Sciatic nerve (tissue), 2 donors: ENCODE measurements around the gene NTRK3. TPM values are rescaled to one million over a fixed set of nuclear protein-coding genes. Genes with fewer than 3 reads are reported as not detected.
A peak's percentile ranks its signal among the peaks of the same experiment; 100 is the strongest.
"Not testable (repeated sequence)": the region's sequence is repeated elsewhere in the genome, so short reads cannot be mapped to it uniquely, and the experiment has no call there.

Source experiments
- ATAC-seq: fragments of 200-7000 bp; cut with Tn5 transposase; one replicate; pipeline ENCODE4 v1.9.1; 2020; ENCODE audit warnings: mild to moderate bottlenecking, moderate library complexity
- DNase-seq: peaks from one replicate; pipeline ENCODE4 v3.0.0-alpha.2; 2020; ENCODE audit warnings: low spot score
- intact Hi-C: fragments of 100-400 bp; cut with DNase I; formaldehyde crosslinking; loops from one replicate; pipeline ENCODE4 v1.14.2; 2022
- total RNA-seq: library from RNA; stranded (reverse); fragmentation: NEBNext Ultra II Directional; extraction: Animal tissue kit (Norgen Biotek cat#: 25700); gene quantifications from one replicate; pipeline ENCODE4 v1.2.1, GENCODE V29; 2021
- donor health status: DM: no; HTN: no; CAD: no.
- donor health status: DM: no; HTN: no; CAD: no.

NTRK3 gene
- total RNA-seq, 1 donor from 2014 or later, result 28.4 TPM

DNA sequence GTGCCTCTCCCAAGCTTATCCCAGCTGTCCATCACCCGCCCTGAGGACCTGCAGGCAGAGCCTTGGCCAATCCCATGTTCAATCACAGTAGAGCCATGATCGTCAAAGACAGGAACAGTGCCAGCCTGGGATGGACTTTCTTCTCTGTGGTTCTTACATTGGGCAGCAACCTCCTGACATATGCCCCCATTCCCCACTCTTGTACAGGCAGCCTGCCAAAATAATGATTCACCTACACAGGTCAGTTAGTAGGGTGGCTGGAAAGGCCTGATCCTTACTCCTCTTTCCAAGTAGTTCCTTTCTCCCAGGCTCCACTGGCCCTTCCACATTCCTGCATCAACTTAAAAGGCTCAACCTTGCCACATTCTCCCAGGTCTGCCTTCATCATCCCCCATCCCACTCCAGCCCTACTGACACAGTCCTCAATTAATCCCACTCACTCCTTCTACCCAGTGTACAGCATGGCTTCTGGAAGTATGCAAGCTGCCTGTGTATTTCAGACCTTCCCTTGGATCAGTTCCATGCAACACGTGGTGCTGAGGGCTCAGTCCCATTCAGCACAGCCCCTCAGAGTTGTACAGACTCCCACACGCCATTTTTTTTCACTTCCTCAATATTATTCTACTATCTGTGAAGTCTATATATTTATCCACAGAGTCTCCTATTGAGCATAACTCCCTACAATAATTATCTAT, 189.8 kb downstream of the NTRK3 start:
- intact Hi-C loops, result no loop called here
- DNase-seq, result no peak

DNA sequence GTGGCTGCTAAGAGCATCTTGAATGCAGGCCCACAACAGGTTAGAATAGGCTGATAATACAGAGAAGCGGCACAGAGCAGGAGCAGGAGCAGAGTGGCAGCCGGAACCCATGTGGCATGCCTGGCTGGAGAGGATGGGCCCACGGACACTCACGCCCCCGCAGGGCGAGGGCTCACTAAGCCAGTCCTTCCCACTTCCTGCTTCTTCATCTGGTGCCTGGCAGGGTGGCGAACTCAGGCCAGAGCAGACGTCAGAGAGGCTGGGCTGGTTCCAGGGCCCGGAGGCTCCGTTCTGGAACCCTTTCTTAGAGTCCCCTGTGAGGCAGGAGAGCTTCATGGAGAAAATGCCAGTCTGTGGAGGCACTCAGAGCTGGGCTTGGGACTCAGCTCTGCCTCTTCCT, 195.1 kb downstream of the NTRK3 start:
- intact Hi-C loops, result no loop called here
- ATAC-seq (no peak), DNase-seq (no peak)

More for the DNA sequence above, 189.8 kb downstream of the NTRK3 start:
- ATAC-seq, result no peak

DNA sequence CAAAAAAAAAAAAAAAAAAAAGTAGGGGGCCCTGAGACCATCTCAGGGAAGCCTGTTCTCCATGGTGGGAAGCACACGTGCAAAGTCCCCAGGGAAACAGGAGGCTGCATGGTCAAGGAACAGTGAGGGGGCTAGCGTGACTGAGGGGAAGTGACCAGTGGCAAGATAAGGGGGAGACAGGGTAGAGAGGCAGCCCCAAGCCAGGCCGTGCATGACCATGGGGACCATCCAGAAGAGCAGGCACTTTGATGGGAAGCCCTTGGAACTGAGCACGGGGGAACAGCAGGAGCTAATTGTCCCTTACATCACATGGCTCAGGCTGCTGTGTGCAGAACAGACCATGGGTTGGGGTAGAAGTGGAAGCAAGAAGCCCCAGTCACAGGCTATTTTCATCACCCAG, 196.2 kb downstream of the NTRK3 start:
- intact Hi-C loops, result no loop called here
- no peak for ATAC-seq
- DNase-seq, result no peak

DNA sequence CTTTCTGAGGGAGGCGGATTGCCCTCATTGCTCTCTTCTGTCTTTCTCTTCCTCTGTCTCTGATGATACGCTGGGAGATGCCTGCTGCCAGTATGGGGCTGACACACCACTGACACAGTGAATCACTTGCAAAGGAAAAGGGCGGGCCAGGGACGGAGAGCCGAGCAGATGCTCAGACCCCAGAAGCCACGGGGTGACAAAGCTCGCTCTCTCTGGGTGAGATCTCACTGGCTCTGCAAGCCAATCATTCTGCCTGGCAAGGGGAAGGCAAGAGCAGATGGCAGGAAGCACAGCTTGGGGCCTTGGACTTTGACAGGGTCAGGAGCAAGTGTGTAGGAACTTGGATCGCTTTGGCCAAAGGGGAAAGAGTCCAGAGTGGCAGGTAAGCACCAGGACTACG, 198.7 kb downstream of the NTRK3 start:
- intact Hi-C loops, result no loop called here
- DNase-seq (no peak), ATAC-seq (no peak)

DNA sequence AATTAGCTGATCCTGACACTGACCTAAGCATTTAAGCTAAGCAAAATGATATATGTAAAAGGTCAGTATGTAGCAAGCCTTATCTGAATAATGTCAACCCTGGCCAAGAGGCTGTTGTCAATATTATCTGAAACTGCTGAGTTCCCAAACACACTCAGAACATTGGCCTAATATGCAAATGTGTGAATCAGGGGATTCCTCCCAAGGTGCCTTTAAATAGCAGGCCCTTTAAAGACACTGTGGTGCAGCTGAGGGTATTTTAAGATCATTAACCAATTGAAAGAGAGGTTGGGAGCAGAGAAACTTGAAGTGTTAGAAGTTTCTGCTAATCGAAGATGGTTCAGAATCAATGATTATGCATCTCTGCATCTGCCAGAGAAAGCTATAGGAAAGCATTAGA, 207.0 kb downstream of the NTRK3 start:
- intact Hi-C loops, result no loop called here
- DNase-seq, result no peak
- ATAC-seq, result no peak

DNA sequence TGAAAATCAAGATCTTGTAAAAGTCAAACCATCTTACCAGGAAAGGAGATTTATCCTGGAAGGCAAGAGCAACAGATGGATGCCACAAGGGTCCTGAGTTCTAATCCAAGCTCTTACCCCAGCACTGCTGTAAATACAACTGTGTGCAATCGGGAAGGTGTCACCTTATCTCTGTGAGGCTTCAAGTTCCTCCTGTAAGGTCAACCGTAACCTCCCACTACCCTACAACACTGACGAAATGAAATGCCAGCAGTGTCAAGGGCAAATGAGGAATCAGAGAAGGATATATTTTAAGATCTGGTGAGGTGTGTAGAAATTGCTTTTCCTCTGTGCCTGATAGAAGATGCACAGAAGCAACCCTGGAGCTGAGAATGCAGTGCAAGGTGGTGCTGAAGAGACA, 207.8 kb downstream of the NTRK3 start:
- intact Hi-C loops, result no loop called here
- ATAC-seq (no peak), DNase-seq (no peak)

DNA sequence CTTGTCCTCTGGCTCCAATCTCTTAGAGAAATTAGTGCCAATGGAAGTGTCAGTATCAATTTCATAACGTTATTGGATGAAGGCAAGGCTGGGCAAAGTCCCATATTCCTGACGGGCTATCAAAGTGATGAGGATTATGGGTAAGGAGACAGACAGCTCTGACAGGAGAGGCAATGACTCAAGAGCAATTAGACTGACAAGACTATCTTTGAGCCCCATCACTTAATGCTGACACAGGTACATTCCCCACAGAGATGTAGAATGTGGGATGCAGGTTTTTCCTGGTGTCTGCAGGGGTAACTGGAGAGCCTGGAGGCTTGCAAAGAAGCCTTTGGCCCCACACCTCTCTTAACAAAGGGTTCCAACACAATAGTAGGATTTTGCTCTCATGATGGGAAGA, 208.3 kb downstream of the NTRK3 start:
- DNase-seq (no peak), ATAC-seq (no peak)
- intact Hi-C loops, result no loop called here

DNA sequence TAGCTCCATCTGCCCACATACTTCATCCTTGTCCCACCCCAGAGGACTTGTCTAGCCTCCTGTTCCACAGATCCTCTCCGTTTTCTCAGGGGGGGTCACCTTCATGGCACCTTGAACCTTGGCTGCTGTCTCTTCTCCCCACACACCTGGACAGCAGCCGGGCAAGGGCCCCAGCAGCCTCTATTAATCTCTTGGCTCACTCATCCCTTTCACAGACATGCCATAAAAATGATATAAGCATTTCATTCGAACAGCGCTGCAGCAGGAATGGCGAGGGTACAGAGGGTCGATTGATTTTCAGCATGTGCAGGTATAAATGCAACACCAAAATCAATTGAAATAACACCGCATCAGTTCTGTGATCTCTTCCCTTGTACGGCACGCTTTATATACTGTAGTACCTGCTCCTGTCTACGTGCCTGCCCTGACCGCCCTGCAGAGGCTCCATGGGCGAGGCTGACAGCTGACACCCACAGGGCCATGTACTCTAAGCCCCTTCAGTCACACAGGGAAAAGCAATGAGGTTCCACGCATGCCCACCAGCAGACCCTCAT, 209.9 kb downstream of the NTRK3 start:
- intact Hi-C loops, result no loop called here
- no peak for DNase-seq
- ATAC-seq, result no peak

DNA sequence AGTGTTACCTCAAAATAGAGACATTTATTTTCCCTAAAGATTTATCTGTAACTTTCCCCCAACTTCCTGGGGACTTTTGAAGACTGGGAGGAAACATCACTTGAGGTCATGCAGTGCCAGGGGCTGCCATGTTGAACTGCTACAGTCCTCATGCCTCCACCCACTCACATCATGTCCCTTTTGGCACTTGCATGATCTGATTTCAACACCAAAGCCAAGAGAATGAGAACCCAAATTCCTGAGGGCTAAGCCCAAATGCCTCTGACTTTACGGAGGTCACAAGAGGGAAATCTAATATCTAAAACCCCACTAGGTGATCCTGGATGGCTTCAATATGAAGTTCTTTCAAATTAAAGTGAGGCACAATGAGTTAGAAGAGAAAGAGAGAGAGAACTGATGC, 213.1 kb downstream of the NTRK3 start:
- no peak for ATAC-seq
- intact Hi-C loops, result no loop called here
- DNase-seq, result no peak

DNA sequence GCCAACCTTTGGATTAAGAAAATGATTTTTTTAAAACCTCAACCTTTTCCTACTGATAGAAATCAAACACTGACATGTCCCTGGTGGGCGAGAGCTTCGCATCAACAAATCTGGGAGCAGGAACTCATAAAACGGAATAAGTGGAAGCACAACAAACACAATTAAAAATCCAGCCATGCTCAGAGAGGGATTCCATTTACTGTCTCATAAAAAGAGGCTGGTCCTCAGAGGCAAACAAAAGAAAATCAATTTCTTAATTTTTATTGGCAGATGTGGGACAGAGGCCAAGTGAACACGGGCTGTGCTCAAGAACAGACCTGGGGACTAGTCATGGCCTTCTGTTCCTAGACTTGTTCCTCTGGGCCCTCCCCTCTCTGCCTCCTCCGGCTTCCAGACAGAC, 214.5 kb downstream of the NTRK3 start:
- intact Hi-C loops, result no loop called here
- ATAC-seq, result no peak

DNA sequence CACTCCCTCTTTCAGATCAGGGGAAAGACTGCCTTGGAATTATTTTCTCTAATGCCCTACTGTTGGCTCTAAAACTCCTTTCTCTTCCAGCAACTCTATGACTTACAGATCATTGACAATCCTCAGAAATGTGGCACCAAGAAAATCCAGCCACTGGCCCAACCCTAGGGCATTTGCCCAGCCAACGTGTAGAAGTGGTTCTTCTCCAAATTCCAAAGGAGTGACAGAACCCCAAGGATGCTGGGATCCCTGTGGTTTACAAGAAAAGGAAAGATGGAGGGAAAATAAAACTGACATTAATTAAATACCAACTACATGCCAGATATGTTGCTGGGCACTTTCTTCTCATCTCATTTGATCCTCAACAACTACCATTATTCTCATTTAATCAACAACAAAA, 216.0 kb downstream of the NTRK3 start:
- ATAC-seq (no peak), DNase-seq (no peak)
- intact Hi-C loops, result no loop called here

More for the DNA sequence above, 214.5 kb downstream of the NTRK3 start:
- DNase-seq, result no peak

DNA sequence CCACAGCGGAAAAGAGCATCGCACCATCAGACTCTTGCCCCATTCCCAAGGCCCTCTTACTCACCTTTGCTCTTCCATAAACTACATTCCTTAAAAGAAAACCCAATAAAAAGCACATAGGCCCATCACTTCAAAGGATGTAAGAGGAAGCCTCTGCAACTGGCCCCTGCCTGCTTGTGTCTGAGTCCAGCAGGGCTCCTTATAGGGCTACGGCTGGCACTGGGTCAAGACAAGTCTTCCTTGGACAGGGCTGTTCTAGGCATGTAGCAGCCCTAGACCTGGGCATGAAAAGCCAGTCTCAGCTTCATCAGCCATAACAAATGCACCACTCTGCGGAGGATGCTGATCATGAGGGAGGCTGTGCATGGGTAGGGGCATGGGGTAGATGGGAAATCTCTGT, 218.3 kb downstream of the NTRK3 start:
- DNase-seq, result no peak
- no peak for ATAC-seq
- intact Hi-C loops, result no loop called here

DNA sequence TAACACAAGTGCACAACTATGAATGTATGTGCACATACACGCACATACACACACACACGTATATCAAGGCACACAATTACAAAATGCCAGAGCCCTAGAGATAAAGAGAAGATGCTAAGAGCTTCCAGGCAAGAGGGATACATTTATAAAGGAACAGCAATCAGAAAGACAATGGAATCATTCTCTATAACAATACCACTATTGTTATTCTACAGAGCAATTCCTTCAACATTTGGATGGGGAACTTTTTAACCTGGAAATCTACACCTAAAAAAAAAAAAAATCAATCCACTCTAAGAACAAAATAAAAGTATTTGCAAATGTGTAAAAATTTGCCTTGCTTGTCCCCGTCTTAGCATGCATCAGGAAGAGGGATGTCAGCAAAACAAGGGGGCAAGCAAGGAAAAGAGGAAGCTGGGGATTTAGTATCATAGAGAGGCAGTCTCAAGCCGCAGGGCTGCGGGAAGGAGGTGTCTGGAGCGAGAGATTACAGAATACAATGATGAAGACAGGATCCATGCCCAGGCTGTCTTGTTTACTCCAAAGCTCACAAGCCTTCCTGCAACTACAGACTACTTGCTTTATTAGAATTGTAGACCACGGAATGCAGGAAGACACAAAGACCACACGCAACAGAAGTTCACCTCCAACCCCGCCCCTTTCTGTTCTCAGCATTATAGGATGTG, 220.2 kb downstream of the NTRK3 start:
- DNase-seq (no peak), ATAC-seq (peak; percentile 61)
- intact Hi-C loops, result no loop called here

DNA sequence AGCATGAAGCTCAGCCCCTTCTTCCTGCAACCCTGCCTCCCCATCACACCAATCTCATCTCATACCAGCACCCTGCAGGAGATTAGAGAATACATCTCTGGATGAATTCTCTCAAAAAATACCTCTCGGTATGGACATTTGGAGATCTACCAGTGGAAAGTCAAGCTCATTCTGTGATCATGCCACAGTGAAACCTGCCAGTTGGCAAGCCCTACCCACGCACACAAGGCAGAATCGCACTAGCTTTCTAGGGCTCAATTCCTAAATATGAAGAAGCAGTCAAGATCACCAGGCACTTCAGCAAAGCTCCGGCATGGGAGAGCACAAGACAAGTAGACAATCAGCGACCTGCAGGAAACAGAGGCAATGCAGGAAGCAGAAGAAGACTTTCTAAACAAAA, 221.2 kb downstream of the NTRK3 start:
- ATAC-seq (no peak), DNase-seq (no peak)
- intact Hi-C loops, result no loop called here

DNA sequence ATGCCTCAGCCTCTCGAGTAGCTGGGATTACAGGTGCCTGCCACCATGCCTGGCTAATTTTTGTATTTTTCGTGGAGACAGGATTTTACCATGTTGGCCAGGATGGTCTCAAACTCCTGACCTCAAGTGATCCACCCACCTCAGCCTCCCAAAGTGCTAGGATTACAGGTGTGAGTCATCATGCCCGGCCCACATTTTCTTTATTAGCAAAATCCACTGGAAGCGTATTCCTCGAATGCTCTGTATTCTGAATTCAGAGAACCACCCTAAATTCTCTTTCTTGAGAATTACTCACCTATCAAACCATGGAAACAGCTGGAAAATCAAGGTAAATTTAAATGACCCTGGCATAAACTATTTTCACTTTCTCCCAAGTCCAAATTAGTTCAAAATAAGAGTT, 223.1 kb downstream of the NTRK3 start:
- intact Hi-C loops, ATAC-seq, DNase-seq: not testable (repeated sequence)

DNA sequence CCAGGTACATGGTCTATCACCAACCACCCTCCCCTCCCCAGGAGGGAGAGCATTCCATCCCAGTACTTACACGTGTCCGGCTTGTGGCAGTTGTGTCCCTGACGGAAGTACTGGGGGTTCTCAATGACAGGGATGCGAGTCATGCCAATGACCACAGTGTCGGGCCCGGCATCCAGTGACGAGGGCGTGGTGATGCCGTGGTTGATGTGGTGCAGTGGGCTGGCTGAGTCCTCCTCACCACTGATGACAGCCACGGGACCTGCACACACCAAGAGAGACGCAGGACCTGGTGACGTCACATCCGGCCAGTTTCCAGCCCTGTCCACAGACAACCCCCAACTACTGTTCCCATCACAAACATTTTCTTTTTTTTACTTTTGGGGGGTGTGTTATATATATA, 223.8 kb downstream of the NTRK3 start:
- ATAC-seq (no peak), DNase-seq (no peak)
- intact Hi-C loops, result no loop called here

DNA sequence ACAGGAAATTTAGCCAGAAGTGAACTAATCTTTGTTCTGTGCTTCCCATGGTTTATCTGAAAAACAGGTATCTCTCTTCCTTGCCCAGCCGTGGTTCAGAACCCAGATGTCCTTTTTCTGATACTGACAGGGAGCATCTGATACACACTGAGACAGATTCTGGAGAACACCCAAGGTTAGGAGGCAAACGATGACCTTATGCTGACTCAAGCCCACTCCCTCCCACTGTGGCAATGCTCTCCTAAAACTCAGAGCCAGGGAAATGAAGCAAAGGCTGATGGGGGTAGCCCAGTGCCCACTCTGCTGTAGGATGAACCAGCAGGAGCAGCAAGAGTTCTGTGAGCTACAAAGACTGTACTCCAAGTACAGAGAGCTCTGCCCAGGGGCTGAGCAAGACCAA, 225.1 kb downstream of the NTRK3 start:
- DNase-seq, result no peak
- no peak for ATAC-seq
- intact Hi-C loops, result no loop called here

DNA sequence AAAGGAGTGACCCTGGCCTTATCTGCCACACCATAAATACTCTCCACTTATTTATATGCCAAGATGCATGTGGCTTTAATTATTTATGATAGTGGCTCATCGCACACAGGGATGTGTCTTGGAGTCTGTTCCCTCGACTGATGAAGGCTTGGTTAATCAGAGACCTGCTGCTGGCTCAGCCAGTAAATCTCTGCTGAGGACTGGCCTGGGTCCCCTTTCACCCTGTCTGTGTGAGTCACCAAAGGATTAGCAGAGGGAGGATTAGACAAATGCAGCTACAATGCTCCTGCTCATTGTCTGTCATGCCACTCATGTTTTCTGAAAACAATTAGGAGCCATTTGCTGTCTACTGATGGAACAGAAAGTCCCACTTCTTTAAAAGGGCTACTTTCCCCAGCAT, 226.8 kb downstream of the NTRK3 start:
- ATAC-seq (no peak), DNase-seq (no peak)
- intact Hi-C loops, result no loop called here

DNA sequence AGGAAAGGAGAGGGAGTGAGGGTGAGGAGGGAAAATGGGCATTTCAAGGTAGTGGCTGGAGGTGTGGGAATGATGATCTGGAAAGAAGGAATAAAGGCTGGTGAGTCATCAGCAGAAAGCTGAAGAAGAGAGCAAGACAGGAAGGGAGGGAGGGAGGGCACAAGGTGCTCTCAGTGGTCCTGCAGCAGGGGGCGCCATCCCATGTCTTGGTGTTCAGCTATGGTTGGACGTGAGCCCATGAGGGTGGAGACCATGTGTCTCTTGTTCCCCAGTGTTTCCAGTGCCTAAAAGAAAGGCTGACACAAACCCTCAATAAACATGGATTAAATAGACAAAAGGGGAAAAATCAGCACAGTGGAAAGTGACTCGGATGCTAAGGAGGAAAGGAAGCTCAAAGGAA, 228.5 kb downstream of the NTRK3 start:
- ATAC-seq (no peak), DNase-seq (no peak)
- intact Hi-C loops, result no loop called here

DNA sequence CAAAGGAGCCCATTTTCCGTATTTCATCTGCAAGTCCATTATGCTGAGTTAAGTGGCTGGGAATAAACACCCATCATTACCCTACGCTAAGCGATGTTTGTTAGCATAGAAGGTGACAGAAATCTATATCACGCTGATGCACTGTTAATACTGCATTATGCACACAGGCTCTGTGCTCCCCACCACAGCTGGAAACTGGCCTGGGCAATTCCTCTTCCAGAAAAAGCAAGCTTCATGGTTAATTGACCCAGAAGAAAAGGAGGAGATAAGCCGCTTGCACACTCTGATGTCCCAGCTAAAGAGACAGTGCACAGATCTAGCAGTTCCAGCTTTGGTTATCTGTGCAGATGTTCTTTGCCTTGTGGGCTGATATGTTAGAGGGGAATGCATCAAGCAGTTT, 232.6 kb downstream of the NTRK3 start:
- intact Hi-C loops, result no loop called here
- DNase-seq (no peak), ATAC-seq (no peak)

DNA sequence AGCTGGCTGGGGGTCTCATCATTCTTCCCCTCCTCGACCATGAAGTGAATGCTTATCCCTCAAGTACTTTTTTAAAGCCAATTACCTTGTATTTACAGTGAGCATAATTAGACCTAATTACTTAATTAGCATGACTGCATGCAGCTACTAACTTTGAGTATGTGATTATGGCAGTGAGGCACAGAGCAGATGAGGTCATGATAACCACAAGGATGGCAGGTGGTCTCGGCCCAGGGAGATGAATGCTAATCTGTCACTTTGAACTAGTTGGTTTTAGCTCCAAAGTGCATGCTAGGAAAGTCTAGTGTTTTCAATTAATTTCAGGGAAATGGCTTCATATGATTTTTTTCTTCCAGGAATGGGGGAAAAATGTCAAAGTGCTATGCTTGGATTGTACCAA, 233.8 kb downstream of the NTRK3 start:
- no peak for DNase-seq
- intact Hi-C loops, result no loop called here
- no peak for ATAC-seq
